GM12878 (cell line): ENCODE data around the gene CD248. TPM values are rescaled to one million over a fixed set of nuclear protein-coding genes. Genes with fewer than 3 reads are reported as not detected.

Experiments used
- ATF7 ChIP-seq: fragments of 450-650 bp; IDR thresholded peaks from 2 replicates; pipeline ENCODE4 v1.6.1; 2016; ENCODE audit warnings: low read depth, mild to moderate bottlenecking
- BHLHE40 ChIP-seq, 2 experiments: fragments of 450-650 bp in 1 of 2; IDR thresholded peaks; 2 replicates each; pipeline ENCODE4 v1.6.1; 2011 to 2017; ENCODE audit warnings: low read depth in 2 of 2, borderline replicate concordance in 1 of 2, improper control_type of control experiment in 1 of 2, low read length in 1 of 2, mild to moderate bottlenecking in 1 of 2
- BMI1 ChIP-seq: fragments of 450-650 bp; IDR thresholded peaks from 2 replicates; pipeline ENCODE4 v1.6.1; 2016; ENCODE audit warnings: mild to moderate bottlenecking, moderate library complexity, borderline replicate concordance
- CHD1 ChIP-seq: IDR thresholded peaks from 2 replicates; pipeline ENCODE4 v1.6.1; 2012; ENCODE audit warnings: low read depth, low read length, improper control_type of control experiment
- EED ChIP-seq: sonication (generic); IDR thresholded peaks from 2 replicates; pipeline ENCODE4 v1.6.1; 2016; ENCODE audit warnings: antibody characterized with exemption, low read depth
- EGR1 ChIP-seq, 2 experiments: IDR thresholded peaks; 1 replicate in 1 of 2; 2 replicates in 1 of 2; pipeline ENCODE4 v1.6.1; 2011 to 2012; ENCODE audit warnings: low read depth in 2 of 2, low read length in 2 of 2, borderline replicate concordance in 1 of 2, mild to moderate bottlenecking in 1 of 2, moderate library complexity in 1 of 2
- FOXK2 ChIP-seq: fragments of 450-650 bp; IDR thresholded peaks from 2 replicates; pipeline ENCODE4 v1.6.1; 2017; ENCODE audit warnings: mild to moderate bottlenecking, moderate library complexity
- HDAC2 ChIP-seq: fragments of 200-600 bp; sonication (generic); IDR thresholded peaks from 2 replicates; pipeline ENCODE4 v1.6.1; 2017
- IKZF1 ChIP-seq: fragments of 450-650 bp; conservative IDR thresholded peaks from 2 replicates; pipeline ENCODE4 v1.6.1; 2017; ENCODE audit warnings: antibody characterized with exemption, mild to moderate bottlenecking
- MEF2A ChIP-seq: IDR thresholded peaks from 2 replicates; pipeline ENCODE4 v1.6.1; 2011; ENCODE audit warnings: low read depth, mild to moderate bottlenecking, low read length, moderate library complexity; ENCODE audit not compliant: insufficient read depth
- NFXL1 ChIP-seq: fragments of 450-650 bp; IDR thresholded peaks from 2 replicates; pipeline ENCODE4 v1.6.1; 2017; ENCODE audit warnings: antibody characterized with exemption, mild to moderate bottlenecking, borderline replicate concordance
- NR2C2 ChIP-seq: IDR thresholded peaks from 2 replicates; pipeline ENCODE4 v1.6.1; 2011; ENCODE audit warnings: borderline replicate concordance, low read depth; ENCODE audit not compliant: control insufficient read depth, insufficient read length
- RB1 ChIP-seq: fragments of 450-650 bp; formaldehyde crosslinking; IDR thresholded peaks from 2 replicates; pipeline ENCODE4 v1.6.1; 2017; ENCODE audit warnings: mild to moderate bottlenecking, borderline replicate concordance
- RBBP5 ChIP-seq: fragments of 200-600 bp; sonication (generic); conservative IDR thresholded peaks from 2 replicates; pipeline ENCODE4 v1.6.1; 2016
- SMAD5 ChIP-seq: IDR thresholded peaks from 2 replicates; pipeline ENCODE4 v1.6.1; 2016; ENCODE audit warnings: antibody characterized with exemption, low read depth
- SP1 ChIP-seq: IDR thresholded peaks from one replicate; pipeline ENCODE4 v1.6.1; 2011; ENCODE audit warnings: low read depth, low read length
- ZNF207 ChIP-seq: fragments of 450-650 bp; IDR thresholded peaks from 2 replicates; pipeline ENCODE4 v1.6.1; 2014; ENCODE audit warnings: antibody characterized with exemption, mild to moderate bottlenecking, borderline replicate concordance
- polyA plus RNA-seq, 11 experiments: library from polyadenylated mRNA; depleted of rRNA in 4 of 11; unstranded in 6 of 11; stranded (reverse) in 5 of 11; fragments of >200 nt; fragmentation: Nextera tagmentation in 4 of 11; fragmentation: Illumina TruSeq in 1 of 11; extraction: Ambion mirVana in 4 of 11; extraction: Trizol in 1 of 11; gene quantifications; 1 replicate in 1 of 11; 2 replicates in 10 of 11; pipeline versions ENCODE4 v1.2.1 to v1.2.3, GENCODE V29; 2011 to 2016; ENCODE audit warnings: inconsistent platforms in 2 of 11, missing spikeins in 2 of 11, low read depth in 1 of 11
- total RNA-seq, 4 experiments: library from RNA; depleted of rRNA in 3 of 4; stranded (reverse); fragments of >200 nt in 3 of 4; fragmentation: Illumina TruSeq in 1 of 4; extraction: Trizol in 1 of 4; gene quantifications; 2 replicates each; pipeline versions ENCODE4 v1.2.1 to v1.2.3, GENCODE V29; 2013 to 2021
- TF ChIP-seq, protein P1 (sequence below): fragments of 450-650 bp; IDR thresholded peaks from 2 replicates; pipeline ENCODE4 v1.6.1; 2017; ENCODE audit warnings: mild to moderate bottlenecking, low read depth, inconsistent platforms; ENCODE audit not compliant: poor library complexity, severe bottlenecking
- TF ChIP-seq, protein P2 (sequence below): fragments of 450-650 bp; conservative IDR thresholded peaks from 2 replicates; pipeline ENCODE4 v1.6.1; 2017; ENCODE audit warnings: mild to moderate bottlenecking, moderate library complexity
- TF ChIP-seq, protein P3 (sequence below): fragments of 450-650 bp; formaldehyde crosslinking; IDR thresholded peaks from 2 replicates; pipeline ENCODE4 v1.5.0; 2022; ENCODE audit warnings: mild to moderate bottlenecking, missing genetic modification characterization
- TF ChIP-seq, protein P4 (sequence below): fragments of 450-650 bp; IDR thresholded peaks from 2 replicates; pipeline ENCODE4 v1.6.1; 2017; ENCODE audit warnings: antibody characterized with exemption, mild to moderate bottlenecking, moderate library complexity

Gene CD248
- total and polyA plus RNA-seq, 10 of the 15 experiments (the other 5 are each of a cell fraction or from before 2014, with no cell fraction given) = 0.10 to 0.21 (median 0.20) TPM; not detected in 7

DNA sequence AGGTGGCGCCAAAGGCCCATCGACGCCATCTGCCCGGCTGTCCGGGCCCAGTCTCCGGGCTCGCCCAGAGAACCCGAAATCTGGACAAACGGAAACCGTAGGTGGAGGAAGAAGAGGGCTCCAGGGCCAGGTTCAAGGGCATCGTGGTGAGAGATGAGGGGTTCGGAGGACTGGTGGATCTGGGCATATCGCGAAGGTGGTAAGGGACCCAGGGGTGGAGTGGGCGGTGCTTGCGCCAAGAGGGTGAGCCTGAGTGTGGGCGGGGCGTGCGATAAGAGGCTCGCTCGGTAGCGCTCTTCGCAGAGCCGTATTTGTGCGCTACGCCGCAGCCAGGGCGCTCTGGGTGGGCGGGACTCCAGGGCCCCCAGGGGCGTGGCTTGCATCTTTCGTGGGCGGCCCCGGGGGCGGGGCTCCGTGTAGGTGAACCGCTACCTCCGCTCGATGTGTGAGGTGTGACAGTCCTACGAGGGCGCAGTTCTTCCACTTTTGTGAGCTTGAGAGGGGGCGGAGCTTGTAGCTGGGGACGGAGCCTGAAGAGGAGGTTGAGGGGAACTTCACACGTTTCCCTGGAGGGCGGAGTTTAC is 4.8 kb downstream of the CD248 start (continued):
- TF ChIP-seq EGR1 (IDR thresholded peaks at IDR 0.05; ENCODE audit: borderline replicate concordance in 1 of 2, low read depth in 2 of 2, low read length in 2 of 2) (peak in 1 of 2 experiments; percentile 66; a peak in 2 of 3 replicates), IKZF1 (peak; percentile 70), EED (no peak), RBBP5 (no peak), ATF7 (peak; percentile 12; the same call in 1 of the 2 replicates), FOXK2 (no peak), BHLHE40 (IDR thresholded peaks at IDR 0.05; ENCODE audit: borderline replicate concordance in 1 of 2, low read depth in 2 of 2, low read length in 1 of 2) (peak; percentile 41 to 43; a peak in 3 of 4 replicates), NFXL1 (no peak), HDAC2 (no peak), MEF2A (no peak), ZNF207 (peak; percentile 94), SP1 (no peak), NR2C2 (no peak), RB1 (peak; percentile 87; the same call in 1 of the 2 replicates), BMI1 (no peak), CHD1 (no peak), SMAD5 (no peak)
- TF ChIP-seq, protein P1, sequence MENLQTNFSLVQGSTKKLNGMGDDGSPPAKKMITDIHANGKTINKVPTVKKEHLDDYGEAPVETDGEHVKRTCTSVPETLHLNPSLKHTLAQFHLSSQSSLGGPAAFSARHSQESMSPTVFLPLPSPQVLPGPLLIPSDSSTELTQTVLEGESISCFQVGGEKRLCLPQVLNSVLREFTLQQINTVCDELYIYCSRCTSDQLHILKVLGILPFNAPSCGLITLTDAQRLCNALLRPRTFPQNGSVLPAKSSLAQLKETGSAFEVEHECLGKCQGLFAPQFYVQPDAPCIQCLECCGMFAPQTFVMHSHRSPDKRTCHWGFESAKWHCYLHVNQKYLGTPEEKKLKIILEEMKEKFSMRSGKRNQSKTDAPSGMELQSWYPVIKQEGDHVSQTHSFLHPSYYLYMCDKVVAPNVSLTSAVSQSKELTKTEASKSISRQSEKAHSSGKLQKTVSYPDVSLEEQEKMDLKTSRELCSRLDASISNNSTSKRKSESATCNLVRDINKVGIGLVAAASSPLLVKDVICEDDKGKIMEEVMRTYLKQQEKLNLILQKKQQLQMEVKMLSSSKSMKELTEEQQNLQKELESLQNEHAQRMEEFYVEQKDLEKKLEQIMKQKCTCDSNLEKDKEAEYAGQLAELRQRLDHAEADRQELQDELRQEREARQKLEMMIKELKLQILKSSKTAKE = no peak
- TF ChIP-seq, protein P2, sequence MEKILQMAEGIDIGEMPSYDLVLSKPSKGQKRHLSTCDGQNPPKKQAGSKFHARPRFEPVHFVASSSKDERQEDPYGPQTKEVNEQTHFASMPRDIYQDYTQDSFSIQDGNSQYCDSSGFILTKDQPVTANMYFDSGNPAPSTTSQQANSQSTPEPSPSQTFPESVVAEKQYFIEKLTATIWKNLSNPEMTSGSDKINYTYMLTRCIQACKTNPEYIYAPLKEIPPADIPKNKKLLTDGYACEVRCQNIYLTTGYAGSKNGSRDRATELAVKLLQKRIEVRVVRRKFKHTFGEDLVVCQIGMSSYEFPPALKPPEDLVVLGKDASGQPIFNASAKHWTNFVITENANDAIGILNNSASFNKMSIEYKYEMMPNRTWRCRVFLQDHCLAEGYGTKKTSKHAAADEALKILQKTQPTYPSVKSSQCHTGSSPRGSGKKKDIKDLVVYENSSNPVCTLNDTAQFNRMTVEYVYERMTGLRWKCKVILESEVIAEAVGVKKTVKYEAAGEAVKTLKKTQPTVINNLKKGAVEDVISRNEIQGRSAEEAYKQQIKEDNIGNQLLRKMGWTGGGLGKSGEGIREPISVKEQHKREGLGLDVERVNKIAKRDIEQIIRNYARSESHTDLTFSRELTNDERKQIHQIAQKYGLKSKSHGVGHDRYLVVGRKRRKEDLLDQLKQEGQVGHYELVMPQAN = peak; percentile 34; the same call in 1 of the 2 replicates
- TF ChIP-seq, protein P3, sequence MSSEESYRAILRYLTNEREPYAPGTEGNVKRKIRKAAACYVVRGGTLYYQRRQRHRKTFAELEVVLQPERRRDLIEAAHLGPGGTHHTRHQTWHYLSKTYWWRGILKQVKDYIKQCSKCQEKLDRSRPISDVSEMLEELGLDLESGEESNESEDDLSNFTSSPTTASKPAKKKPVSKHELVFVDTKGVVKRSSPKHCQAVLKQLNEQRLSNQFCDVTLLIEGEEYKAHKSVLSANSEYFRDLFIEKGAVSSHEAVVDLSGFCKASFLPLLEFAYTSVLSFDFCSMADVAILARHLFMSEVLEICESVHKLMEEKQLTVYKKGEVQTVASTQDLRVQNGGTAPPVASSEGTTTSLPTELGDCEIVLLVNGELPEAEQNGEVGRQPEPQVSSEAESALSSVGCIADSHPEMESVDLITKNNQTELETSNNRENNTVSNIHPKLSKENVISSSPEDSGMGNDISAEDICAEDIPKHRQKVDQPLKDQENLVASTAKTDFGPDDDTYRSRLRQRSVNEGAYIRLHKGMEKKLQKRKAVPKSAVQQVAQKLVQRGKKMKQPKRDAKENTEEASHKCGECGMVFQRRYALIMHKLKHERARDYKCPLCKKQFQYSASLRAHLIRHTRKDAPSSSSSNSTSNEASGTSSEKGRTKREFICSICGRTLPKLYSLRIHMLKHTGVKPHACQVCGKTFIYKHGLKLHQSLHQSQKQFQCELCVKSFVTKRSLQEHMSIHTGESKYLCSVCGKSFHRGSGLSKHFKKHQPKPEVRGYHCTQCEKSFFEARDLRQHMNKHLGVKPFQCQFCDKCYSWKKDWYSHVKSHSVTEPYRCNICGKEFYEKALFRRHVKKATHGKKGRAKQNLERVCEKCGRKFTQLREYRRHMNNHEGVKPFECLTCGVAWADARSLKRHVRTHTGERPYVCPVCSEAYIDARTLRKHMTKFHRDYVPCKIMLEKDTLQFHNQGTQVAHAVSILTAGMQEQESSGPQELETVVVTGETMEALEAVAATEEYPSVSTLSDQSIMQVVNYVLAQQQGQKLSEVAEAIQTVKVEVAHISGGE (CRISPR knock-in tag) = no peak
- TF ChIP-seq, protein P4, sequence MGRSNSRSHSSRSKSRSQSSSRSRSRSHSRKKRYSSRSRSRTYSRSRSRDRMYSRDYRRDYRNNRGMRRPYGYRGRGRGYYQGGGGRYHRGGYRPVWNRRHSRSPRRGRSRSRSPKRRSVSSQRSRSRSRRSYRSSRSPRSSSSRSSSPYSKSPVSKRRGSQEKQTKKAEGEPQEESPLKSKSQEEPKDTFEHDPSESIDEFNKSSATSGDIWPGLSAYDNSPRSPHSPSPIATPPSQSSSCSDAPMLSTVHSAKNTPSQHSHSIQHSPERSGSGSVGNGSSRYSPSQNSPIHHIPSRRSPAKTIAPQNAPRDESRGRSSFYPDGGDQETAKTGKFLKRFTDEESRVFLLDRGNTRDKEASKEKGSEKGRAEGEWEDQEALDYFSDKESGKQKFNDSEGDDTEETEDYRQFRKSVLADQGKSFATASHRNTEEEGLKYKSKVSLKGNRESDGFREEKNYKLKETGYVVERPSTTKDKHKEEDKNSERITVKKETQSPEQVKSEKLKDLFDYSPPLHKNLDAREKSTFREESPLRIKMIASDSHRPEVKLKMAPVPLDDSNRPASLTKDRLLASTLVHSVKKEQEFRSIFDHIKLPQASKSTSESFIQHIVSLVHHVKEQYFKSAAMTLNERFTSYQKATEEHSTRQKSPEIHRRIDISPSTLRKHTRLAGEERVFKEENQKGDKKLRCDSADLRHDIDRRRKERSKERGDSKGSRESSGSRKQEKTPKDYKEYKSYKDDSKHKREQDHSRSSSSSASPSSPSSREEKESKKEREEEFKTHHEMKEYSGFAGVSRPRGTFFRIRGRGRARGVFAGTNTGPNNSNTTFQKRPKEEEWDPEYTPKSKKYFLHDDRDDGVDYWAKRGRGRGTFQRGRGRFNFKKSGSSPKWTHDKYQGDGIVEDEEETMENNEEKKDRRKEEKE = no peak
